ENCODE results near the gene VWC2. TPM values are rescaled to one million over a fixed set of nuclear protein-coding genes. Genes with fewer than 3 reads are reported as not detected.
"Not testable (repeated sequence)": the region's sequence is repeated elsewhere in the genome, so short reads cannot be mapped to it uniquely, and the experiment has no call there.

VWC2 gene
- total RNA-seq, 2 donors from 2014 or later: 3.0 to 5.9 TPM

DNA sequence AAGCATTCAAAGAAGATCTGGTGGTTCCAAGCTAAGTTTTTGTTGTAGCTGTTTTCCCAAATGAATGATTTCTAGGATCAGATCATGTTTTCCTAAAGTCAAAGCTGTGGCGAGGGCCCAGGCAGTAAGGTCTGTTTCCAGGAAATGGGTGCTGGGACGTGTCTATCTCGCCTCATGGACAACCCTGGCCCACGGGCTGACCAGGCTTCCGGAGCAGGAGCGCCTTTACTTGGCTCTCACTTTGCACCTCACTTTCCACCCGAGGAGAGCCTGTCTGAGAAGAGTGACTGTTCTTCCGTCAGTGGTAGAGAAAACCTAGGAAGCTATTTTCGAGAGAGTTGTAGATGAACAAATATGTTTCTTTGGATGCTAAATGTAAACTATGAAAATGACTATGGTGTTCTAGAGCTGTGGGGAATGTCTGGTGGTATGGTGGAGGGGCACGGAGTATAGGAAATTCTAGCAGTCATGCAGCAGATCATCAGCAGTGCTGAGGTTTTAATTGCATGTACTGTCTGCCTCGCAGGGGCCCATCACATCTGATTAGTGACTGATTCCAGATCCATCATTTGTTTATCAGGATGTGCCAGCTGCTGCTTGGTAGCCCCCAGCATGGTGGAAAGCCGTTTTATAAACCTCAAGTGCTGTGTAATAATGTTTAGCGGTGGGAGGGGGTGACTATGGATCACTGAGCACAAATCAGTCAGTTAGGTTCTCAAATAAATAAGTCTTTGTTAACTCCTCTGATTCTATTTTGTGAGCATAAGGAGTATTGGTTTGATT is 66.6 kb downstream of the VWC2 start:
- intact Hi-C loops (cut with DNase I): no loop called here

DNA sequence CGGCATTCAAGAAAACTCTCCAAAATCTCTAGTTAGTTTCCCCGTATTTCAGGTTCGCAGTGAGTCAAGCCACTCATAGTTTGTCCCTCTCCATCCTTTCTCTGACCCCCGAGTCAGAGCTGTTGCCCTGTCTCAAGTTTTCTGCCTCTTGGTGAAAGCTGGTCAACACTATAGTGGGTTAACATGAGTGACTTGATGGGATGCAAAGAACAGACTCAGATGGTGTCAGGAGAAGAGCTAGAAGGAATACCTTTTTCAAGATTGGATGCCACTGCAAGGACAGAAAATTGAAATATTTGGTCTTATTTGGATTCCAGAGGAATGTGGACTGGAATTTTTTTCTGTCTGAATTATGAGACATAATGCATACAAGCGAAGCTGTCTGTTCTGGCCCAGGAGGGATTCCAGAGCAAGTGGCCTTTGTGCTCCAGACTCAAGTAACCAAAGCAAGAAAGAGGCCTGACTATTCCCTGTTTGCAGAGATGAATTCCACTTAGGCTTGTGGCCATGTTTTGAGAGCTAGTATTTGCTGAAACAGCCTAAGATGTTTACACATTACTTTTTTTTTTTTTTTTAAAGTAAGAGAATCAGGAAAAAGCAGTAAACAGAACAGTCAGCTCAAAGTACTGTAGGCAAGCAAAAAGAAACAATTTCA is 67.4 kb downstream of the VWC2 start:
- no peak for ATAC-seq
- intact Hi-C loops (cut with DNase I): no loop called here
- no peak for DNase-seq

More for the DNA sequence above, 66.6 kb downstream of the VWC2 start:
- ATAC-seq (peak in 1 of 2 donors; percentile 57), DNase-seq (no peak)

DNA sequence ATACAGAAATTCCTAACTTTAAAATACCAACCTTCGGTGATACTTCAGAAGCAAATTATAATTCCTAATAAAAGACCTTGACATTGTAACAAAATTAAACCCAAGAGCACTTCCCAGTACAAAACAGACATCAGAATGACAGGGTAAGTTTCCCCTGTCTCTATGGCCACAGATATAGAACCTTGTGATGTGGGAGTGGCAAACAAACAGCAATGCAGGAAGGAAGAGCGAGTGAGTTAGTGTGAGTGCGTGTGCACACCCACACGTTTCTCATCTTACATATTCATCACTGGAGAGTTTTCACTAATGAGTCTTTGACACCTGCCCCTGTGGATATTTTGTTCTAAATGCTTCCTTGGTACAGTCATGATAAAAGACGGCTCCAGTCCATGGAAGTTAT is 72.2 kb downstream of the VWC2 start:
- intact Hi-C loops (cut with DNase I): no loop called here
- ATAC-seq (no peak), DNase-seq (no peak)

DNA sequence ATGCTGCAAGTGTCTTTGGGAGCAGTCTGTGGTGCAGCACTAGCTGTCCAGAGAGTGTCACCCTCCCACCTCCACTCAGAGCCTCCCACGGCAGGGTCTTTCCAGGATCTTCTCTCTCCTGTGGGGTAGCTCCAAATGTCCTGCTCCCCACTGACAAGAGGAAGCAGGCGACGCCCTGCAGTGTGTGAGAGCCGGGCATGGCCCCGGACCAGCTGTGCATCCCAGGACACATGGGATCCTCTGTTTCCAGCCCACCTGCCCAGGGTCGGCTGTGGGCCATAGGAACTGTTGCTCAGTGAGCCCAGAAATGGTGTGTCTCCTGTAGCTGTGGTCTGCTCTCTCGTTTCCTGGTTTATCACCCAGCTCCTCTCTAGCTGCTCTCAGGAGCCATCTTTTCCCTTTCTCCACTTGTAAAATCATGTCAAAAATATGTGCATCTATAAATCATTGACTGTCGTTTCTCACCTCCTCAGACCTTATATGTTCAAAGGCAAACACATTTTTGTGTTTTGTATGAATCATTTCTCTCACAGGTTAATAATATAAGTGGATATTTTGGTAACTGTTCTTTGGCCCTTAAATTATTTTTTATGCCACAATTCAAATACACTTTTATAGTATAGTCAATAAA is 74.9 kb downstream of the VWC2 start:
- ATAC-seq (no peak), DNase-seq (no peak)
- intact Hi-C loops (cut with DNase I): no loop called here

DNA sequence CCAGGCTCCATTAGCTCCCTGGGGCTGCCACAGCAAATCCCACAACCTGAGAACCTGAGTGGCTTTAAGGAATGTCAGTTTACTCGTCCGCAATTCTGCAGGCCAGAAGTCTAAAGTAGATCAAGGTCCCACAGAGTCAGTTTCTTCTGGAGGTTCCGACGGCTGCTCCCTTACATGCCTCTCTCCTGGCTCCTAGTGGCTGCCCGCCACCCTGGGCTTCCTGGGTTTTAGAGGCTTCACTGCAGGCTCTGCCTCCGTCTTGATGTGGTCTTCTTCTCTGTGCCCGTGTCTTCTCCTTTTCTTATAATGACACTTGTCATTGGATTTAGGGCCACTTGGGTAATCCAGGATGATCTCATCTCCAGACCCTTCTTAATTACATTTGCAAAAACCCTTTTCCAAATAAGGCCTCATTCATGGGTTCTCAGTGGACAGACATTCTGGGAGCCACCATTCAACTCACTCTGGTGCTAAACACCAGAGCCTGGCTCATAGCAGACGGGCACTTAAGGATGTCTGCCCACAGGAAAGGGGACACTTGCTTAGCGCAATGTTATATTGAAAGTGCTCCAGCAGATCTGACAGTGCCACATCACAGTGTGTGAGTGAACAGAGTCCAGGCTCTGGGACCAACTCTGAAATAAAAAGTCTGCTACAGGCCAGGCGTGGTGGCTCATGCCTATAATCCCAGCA is 77.6 kb downstream of the VWC2 start:
- intact Hi-C loops (cut with DNase I): loop anchor here in 1 of 2 donors (5.0 kb wide), 1 partner anchor 849 kb away; no protein-coding TSS in a partner anchor
- ATAC-seq: peak in 1 of 2 donors; percentile 51
- no peak for DNase-seq

DNA sequence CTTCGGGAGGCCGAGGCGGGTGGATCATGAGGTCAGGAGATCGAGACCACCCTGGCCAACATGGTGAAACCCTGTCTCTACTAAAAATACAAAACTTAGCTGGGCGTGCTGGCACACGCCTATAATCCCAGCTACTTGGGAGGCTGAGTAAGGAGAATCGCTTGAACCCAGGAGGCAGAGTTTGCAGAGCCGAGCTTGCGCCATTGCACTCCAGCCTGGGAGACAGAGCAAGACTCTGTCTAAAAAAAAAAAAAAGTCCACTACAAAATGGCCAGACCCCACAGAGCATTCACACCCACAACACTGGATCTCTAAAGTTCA is 78.1 kb downstream of the VWC2 start:
- intact Hi-C loops (cut with DNase I): loop anchor here in 1 of 2 donors (5.0 kb wide), 1 partner anchor 849 kb away; no protein-coding TSS in a partner anchor
- ATAC-seq, DNase-seq: not testable (repeated sequence)

DNA sequence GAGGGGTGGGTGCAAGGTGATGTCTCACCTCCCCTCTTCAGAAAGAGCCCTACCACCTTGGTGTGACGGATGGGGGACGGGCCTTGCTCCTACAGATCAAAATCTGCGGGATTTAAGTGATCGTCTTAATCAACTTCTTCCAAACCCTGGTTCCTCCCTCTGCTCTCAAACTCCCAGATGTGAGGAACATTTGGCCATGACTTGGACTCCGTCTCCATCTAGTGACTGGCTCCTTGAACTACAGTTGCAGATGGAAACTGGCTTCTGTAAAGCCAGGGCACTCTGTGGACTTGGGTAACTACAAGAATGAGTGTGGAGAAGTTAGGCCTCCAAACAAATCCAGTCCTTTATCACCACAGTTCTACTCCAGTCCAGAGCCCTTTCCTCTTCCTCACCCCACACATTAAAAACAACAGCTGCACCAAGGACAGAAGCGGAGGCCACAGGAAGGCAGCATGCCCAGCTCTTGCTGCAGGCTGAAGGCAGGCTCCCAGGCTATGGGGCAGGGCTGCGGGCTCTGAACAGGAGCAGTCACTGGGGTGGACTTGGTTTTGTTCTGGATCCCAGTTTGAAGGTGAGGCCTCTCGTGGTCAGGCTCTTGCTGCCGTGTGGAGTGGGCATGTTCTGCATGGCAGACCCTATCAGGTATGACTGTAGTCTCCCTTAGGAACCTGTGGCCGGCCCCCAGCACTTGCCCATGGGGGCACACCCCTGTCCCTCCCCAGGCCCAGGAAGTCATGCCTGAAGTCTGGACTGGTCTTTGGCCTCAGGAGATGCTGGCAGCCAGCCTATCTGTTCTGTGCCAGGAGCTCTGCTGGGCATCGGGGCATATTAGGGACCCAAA is 79.4 kb downstream of the VWC2 start:
- intact Hi-C loops (cut with DNase I): loop anchor here in 1 of 2 donors (5.0 kb wide), 1 partner anchor 851 kb away; no protein-coding TSS in a partner anchor
- DNase-seq: peak; percentile 33
- ATAC-seq: peak; percentile 77 to 80

DNA sequence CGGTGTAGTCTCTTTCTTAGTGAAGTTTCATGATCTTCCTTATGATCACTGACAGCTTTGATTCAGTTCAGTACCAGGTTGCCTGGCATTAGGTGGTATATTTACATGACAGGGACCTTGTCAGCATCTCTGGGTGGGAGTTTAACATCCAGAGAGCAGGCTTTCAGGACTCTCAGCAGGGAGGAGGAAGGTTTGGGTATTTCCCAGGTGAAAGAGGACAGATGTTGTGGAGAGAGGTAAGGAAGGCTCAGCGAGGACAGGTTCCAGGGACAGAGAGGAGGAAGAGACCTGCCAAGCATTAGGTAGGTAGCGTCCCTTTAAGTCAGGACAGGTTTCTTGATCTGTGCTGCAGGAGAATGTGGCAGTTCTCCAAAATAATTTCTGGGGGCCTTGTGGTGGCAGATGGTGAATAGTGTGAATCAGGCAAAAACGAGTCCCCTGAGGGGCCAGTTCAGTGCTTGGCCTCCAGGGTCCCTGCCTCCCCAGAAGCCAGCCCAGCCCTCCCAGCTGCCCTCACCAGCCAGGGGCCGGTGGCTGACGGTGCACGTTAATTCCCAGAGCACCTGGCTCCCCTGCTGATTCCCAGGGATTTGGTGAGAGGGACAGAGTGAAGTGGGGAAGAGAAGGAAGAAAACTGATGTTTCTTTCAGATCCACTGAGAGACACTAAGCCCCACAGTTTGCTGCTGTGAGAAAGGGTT is 82.0 kb downstream of the VWC2 start:
- ATAC-seq (no peak), DNase-seq (no peak)
- intact Hi-C loops (cut with DNase I): no loop called here

DNA sequence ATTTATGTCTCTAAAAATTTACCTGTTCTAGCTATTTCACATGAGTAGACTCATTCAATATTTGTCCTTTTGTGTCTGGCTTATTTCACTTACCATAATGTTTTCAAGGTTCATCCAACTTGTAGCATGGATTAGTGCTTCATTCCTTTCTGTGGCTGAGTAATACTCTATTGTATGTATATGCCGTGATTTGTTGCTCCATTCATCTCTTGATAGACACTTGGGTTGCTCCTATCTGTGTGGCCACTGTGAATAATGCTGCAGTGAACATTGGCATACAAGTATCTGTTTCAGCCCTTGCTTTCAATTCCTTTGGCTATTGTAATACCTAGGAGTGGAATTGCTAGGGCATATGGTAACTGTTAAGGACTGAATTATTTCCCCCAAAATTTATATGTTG is 86.9 kb downstream of the VWC2 start:
- intact Hi-C loops (cut with DNase I): no loop called here
- ATAC-seq (no peak), DNase-seq (no peak)

DNA sequence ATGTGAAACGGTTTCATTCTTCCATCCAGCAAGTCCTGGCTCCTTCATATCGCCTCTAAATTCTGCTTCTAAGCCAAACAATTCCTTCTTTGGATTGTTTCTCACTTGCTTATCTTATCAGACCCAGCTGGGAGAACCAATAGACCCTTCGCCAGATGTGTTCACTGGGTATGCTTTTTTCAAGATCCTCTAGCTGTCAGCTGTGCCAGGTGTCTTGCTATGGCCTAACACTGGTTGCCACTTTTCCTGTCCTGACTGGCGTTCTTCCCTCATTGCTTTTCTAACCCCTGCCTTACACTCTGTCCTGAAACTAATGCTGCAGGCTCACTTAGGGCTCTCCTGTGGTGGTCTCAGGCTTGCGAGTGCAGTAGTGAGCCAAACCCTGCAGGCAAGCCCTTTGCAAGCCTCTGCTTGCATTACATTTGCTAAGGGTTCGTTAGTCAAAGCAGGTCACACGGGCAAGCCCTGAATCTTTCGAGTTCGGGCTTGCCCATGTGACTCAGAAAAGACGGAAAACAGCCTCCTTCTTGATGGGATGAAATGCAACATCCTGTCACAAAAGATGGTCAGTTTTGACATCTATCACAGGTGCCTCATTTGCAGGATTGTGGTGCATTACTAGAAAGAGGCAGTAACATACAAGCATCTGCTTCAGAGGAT is 92.8 kb downstream of the VWC2 start:
- intact Hi-C loops (cut with DNase I): no loop called here
- ATAC-seq (peak; percentile 77 to 91), DNase-seq (no peak)

DNA sequence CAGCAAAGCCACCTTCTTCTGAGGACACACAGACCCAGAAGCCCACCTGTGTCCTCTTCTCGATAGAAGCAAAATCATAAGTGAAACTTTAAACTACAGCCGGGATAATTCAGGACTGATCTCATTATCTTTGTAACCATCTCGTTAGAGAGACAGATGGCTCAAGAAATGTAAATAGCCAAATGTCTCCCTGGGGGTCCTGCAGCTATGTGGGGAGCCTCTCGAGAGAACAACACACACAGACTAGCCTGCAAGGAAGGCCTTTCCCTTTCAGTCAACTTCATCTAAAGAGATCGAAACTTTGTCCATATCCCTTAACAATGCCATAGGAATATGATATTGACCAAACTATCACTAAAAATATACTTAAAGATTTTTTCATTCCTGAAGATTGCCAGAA is 93.5 kb downstream of the VWC2 start:
- intact Hi-C loops (cut with DNase I): no loop called here
- DNase-seq (no peak), ATAC-seq (no peak)

DNA sequence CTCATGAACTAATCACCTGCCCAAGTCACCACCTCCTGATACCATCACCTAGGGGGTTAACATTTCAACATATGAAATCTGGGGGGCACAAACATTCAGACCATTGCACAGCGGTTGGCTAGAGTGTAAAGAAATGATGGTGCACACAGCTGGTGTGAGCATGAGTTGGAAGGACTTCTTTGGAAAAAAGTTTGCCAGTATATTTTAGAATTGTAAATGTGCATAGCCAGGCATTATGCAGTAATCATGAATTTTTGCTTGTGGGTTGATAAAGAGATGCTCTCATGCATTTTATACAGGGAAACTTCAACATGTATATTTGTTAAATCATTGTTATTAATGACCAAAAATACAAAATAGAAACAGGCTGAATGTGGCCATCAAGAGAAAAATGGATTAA is 100.0 kb downstream of the VWC2 start:
- ATAC-seq (no peak), DNase-seq (no peak)
- intact Hi-C loops (cut with DNase I): no loop called here

DNA sequence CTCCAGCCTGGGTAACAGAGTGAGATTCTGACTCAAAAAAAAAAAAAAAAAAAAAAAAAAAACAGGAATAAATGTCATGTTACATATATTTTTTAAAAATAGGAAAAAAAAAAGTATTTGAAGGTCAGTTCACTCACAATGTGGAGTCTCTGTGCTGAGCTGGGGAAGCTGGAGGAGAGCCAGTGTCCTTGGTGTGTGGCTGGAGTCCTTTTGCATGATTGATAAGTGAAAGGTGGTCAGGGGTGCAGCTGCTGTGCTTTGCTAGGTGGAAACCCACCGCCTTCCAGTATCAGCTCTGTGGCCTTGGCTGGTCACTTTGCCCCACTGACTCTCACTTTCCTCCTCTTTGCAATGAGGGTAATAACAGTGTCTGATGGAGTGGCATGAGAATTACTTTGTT is 101.9 kb downstream of the VWC2 start:
- ATAC-seq: no peak
- no peak for DNase-seq
- intact Hi-C loops (cut with DNase I): no loop called here

DNA sequence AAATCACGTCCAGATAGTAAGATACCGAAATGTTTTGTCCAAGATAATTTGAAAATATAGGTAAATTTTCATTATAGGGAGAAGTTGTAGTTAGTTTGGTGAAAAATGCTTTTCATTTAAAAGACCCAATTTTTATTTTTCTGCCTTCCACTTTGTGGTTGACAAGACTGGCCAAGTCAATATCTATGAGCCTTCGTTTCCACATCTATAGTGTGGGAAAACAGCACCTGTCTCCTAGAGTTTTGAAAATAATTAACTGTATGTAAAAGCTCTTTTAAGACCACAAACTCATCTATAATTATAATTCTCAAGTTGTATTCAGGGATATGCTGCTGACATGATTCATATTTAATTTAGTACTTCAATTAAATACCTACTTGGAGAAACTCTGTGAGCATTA is 102.8 kb downstream of the VWC2 start:
- ATAC-seq: no peak
- intact Hi-C loops (cut with DNase I): no loop called here
- DNase-seq: no peak

DNA sequence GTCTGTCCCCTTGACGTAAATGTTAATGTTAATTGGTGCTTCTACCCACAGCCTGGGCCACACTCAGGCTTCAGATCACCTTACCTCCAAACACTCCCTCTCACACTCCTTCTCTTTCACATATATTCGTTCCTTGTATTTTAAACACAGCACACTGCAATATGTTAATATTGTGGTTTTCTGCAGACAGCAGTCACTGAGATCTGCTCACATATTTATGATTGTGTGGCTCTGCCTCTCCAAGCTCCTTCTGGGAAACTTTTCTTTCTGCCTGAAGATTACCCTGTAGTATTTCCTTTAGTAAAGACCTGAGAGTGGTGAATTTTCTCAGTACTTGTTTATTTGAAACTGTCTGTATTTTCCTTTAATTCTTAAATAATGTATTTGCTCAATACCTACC is 104.7 kb downstream of the VWC2 start:
- intact Hi-C loops (cut with DNase I): no loop called here
- ATAC-seq: no peak

DNA sequence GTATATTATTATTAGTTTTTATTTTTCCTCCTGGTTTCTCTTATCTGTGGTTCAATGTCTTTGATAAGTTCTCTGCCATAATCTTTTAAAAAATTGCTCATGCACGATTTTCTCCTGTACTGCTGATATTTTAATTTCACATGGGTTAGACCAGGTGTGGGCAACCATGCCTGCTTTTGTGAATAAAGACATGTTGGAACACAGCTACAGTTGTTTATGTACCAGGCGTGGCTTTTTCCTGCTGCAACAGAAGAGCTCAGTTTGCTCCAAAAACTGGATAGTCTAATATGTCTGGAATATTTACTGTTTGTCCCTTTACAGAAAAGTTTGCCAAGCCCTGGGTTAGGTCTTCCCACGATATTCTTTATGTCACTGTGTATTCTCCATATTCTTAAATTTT is 105.2 kb downstream of the VWC2 start:
- intact Hi-C loops (cut with DNase I): no loop called here
- ATAC-seq: no peak
- no peak for DNase-seq

More for the DNA sequence above, 104.7 kb downstream of the VWC2 start:
- no peak for DNase-seq

DNA sequence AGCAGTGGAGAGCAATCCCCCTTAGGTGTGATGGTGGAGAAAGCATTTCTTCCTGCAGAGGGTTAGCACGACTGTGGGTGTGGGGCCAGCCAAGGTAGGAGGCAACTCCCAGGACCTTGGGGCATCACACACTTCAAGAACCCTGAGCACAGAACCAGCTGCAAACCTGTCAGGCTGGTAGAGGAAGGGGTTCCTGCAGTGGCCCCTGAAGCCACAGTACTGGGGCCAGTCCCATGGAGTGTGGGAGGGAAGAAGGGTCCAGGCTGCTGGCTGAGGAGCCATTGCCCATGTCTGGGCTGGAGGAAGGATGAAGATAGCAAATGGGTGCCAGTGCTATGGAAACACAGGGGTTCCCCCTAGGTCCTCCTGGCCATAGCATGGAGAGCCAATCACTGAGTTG is 110.5 kb downstream of the VWC2 start:
- intact Hi-C loops (cut with DNase I): no loop called here
- DNase-seq: no peak
- no peak for ATAC-seq

Measured in left cardiac atrium (tissue), 4 donors.